NCI-H146 treated with DMSO at 0.1 percent for 48 hours (cell line): ENCODE results near the gene TAS1R2.

Source experiments
- DNase-seq: peaks from one replicate; lab custom pipeline; 2025; ENCODE audit not compliant: unreplicated experiment; lab: John Stamatoyannopoulos, UW

The TAS1R2 gene

GRCh38 chr1:18823438-18823837, 36.0 kb downstream of the TAS1R2 start:
- no peak for DNase-seq

- no peak for DNase-seq
Measured at GRCh38 chr1:18820791-18821641, 38.4 kb downstream of the TAS1R2 start.

- no peak for DNase-seq
Measured at GRCh38 chr1:18819986-18820790, 39.3 kb downstream of the TAS1R2 start.

- DNase-seq, result no peak
Measured at GRCh38 chr1:18819203-18819602, 40.3 kb downstream of the TAS1R2 start.

GRCh38 chr1:18817795-18818435, 41.5 kb downstream of the TAS1R2 start:
- no peak for DNase-seq

GRCh38 chr1:18817316-18817715, 42.1 kb downstream of the TAS1R2 start:
- no peak for DNase-seq

- no peak for DNase-seq
Measured at GRCh38 chr1:18816808-18817207, 42.7 kb downstream of the TAS1R2 start.

- no peak for DNase-seq
Measured at GRCh38 chr1:18814874-18815531, 44.5 kb downstream of the TAS1R2 start.

GRCh38 chr1:18814425-18814824, 45.0 kb downstream of the TAS1R2 start:
- DNase-seq, result no peak

GRCh38 chr1:18812453-18812939, 47.0 kb downstream of the TAS1R2 start:
- DNase-seq, result no peak

GRCh38 chr1:18811733-18812452, 47.6 kb downstream of the TAS1R2 start:
- DNase-seq, result no peak

GRCh38 chr1:18809953-18810899, 49.2 kb downstream of the TAS1R2 start:
- DNase-seq, result no peak

- DNase-seq, result no peak
Measured at GRCh38 chr1:18808550-18808949, 50.9 kb downstream of the TAS1R2 start.

GRCh38 chr1:18807334-18808063, 52.0 kb downstream of the TAS1R2 start:
- no peak for DNase-seq

- DNase-seq, result no peak
Measured at GRCh38 chr1:18805925-18806849, 53.3 kb downstream of the TAS1R2 start.

- no peak for DNase-seq
Measured at GRCh38 chr1:18805150-18805879, 54.1 kb downstream of the TAS1R2 start.

GRCh38 chr1:18803851-18804250, 55.6 kb downstream of the TAS1R2 start:
- no peak for DNase-seq
